Left lung (tissue), 10 donors: ENCODE results near the gene AMHR2. TPM values are rescaled to one million over a fixed set of nuclear protein-coding genes. Genes with fewer than 3 reads are reported as not detected.

Experiments used
- ATAC-seq: fragments of 200-7000 bp; cut with Tn5 transposase; one replicate; pipeline ENCODE4 v1.9.1; 2020; ENCODE audit warnings: moderate library complexity
- DNase-seq, 4 donors: peaks; one replicate each; pipeline ENCODE4 v3.0.0-alpha.2; 2013 to 2020
- H3K27ac ChIP-seq, 2 donors: fragments of 200-600 bp; sonication (generic) in 1 of 2; one replicate each; pipeline versions ENCODE4 v1.5.0 to v1.8.0; 2020 to 2021
- H3K27me3 ChIP-seq, 2 donors: fragments of 200-600 bp; sonication (generic) in 1 of 2; one replicate each; pipeline versions ENCODE4 v1.5.0 to v1.8.0; 2020 to 2021
- H3K36me3 ChIP-seq, 2 donors: fragments of 200-600 bp; sonication (generic) in 1 of 2; one replicate each; pipeline versions ENCODE4 v1.5.0 to v1.8.0; 2020 to 2021
- H3K4me1 ChIP-seq, 2 donors: fragments of 200-600 bp; one replicate each; pipeline ENCODE4 v1.8.0; 2021
- H3K4me3 ChIP-seq, 2 donors: fragments of 200-600 bp; sonication (generic) in 1 of 2; one replicate each; pipeline versions ENCODE4 v1.5.0 to v1.8.0; 2020 to 2021; ENCODE audit warnings: mild to moderate bottlenecking in 1 of 2
- H3K9me3 ChIP-seq, 2 donors: fragments of 200-600 bp; sonication (generic) in 1 of 2; one replicate each; pipeline versions ENCODE4 v1.5.0 to v1.8.0; 2020 to 2021
- CTCF ChIP-seq, 2 donors: fragments of 200-600 bp; sonication (generic) in 1 of 2; IDR thresholded peaks; one replicate each; pipeline versions ENCODE4 v1.5.0 to v1.8.0; 2021; ENCODE audit warnings: antibody characterized with exemption in 2 of 2
- intact Hi-C, 2 donors: fragments of 100-400 bp; cut with DNase I; formaldehyde crosslinking; loops; one replicate each; pipeline versions ENCODE4 v1.11.2 to v1.14.2; 2022
- polyA plus RNA-seq, 6 donors: library from polyadenylated mRNA; unstranded; fragments of 120-200 nt; gene quantifications; one replicate each; pipeline ENCODE4 v1.2.1, GENCODE V29; 2013; ENCODE audit not compliant: insufficient read length in 6 of 6
- total RNA-seq, 2 donors: library from RNA; stranded (reverse); fragmentation: NEBNext Ultra II Directional; extraction: Animal tissue kit (Norgen Biotek cat#: 25700); gene quantifications; one replicate each; pipeline ENCODE4 v1.2.1, GENCODE V29; 2021
- donor health status: DM: no; HTN: yes; CAD: no.
- donor health status: DM: no; HTN: no; CAD: no.

AMHR2 gene
- total and polyA plus RNA-seq, 8 donors = 0.18 to 3.7 (median 3.3) TPM; not detected in 1

- no peak overlapping the region for H3K27ac ChIP-seq
- no peak for ATAC-seq
- no peaks in the 10 kb centered on the region for H3K9me3 ChIP-seq
- intact Hi-C loops = no loop called here
- peaks cover 15 to 100% of the 10 kb centered on the region in 2 donors for H3K36me3 ChIP-seq
- H3K4me1 ChIP-seq = peaks cover 2 to 25% of the 10 kb centered on the region in 2 donors
- TF ChIP-seq CTCF (IDR thresholded peaks at IDR 0.05) = no peak
- no peaks in the 10 kb centered on the region for H3K27me3 ChIP-seq
- H3K4me3 ChIP-seq = no peak overlapping the region
- DNase-seq = no peak
These were observed 35.4 kb downstream of the AMHR2 start for GRCh38 chr12:53459097-53459496.

GRCh38 chr12:53461059-53461458, 37.4 kb downstream of the AMHR2 start:
- no peak for TF ChIP-seq CTCF (IDR thresholded peaks at IDR 0.05)
- H3K27me3 ChIP-seq = no peaks in the 10 kb centered on the region
- no peaks in the 10 kb centered on the region for H3K9me3 ChIP-seq
- peaks cover 15 to 100% of the 10 kb centered on the region in 2 donors for H3K36me3 ChIP-seq
- H3K27ac ChIP-seq = no peak overlapping the region
- intact Hi-C loops = no loop called here
- peaks cover 0 to 18% of the 10 kb centered on the region in 2 donors for H3K4me1 ChIP-seq
- DNase-seq = no peak
- no peak overlapping the region for H3K4me3 ChIP-seq
- ATAC-seq = no peak

- H3K9me3 ChIP-seq = no peaks in the 10 kb centered on the region
- DNase-seq (no peak), ATAC-seq (no peak)
- H3K27me3 ChIP-seq = no peaks in the 10 kb centered on the region
- no peak overlapping the region for H3K4me3 ChIP-seq
- H3K27ac ChIP-seq = no peak overlapping the region
- H3K36me3 ChIP-seq = peaks cover 14 to 100% of the 10 kb centered on the region in 2 donors
- peaks cover 0 to 20% of the 10 kb centered on the region in 2 donors for H3K4me1 ChIP-seq
- no peak for TF ChIP-seq CTCF (IDR thresholded peaks at IDR 0.05)
- intact Hi-C loops = no loop called here
These were observed 37.9 kb downstream of the AMHR2 start for GRCh38 chr12:53461591-53461990.

- no peak for ATAC-seq
- H3K27me3 ChIP-seq = no peaks in the 10 kb centered on the region
- TF ChIP-seq CTCF (IDR thresholded peaks at IDR 0.05) = no peak
- intact Hi-C loops = no loop called here
- no peak overlapping the region for H3K27ac ChIP-seq
- H3K4me1 ChIP-seq = peaks cover 0 to 15% of the 10 kb centered on the region in 2 donors
- DNase-seq = no peak
- peaks cover 11 to 100% of the 10 kb centered on the region in 2 donors for H3K36me3 ChIP-seq
- H3K9me3 ChIP-seq = no peaks in the 10 kb centered on the region
- no peak overlapping the region for H3K4me3 ChIP-seq
These were observed 39.3 kb downstream of the AMHR2 start for GRCh38 chr12:53462935-53463334.

GRCh38 chr12:53463802-53464560, 40.3 kb downstream of the AMHR2 start:
- H3K4me3 ChIP-seq = no peak overlapping the region
- no peaks in the 10 kb centered on the region for H3K9me3 ChIP-seq
- no peak overlapping the region for H3K27ac ChIP-seq
- intact Hi-C loops = no loop called here
- peaks cover 8 to 100% of the 10 kb centered on the region in 2 donors for H3K36me3 ChIP-seq
- ATAC-seq (no peak), DNase-seq (no peak)
- no peaks in the 10 kb centered on the region for H3K27me3 ChIP-seq
- H3K4me1 ChIP-seq = peaks cover 0 to 15% of the 10 kb centered on the region in 2 donors
- no peak for TF ChIP-seq CTCF (IDR thresholded peaks at IDR 0.05)
